Aorta (tissue), 5 donors: Measurements from ENCODE around the gene DBX2. TPM values are rescaled to one million over a fixed set of nuclear protein-coding genes. Genes with fewer than 3 reads are reported as not detected.

ENCODE experiments used
- ATAC-seq: fragments of 200-7000 bp; cut with Tn5 transposase; one replicate; pipeline ENCODE4 v1.9.1; 2022; ENCODE audit warnings: moderate library complexity; ENCODE audit not compliant: low FRiP score
- DNase-seq, 2 donors: peaks; one replicate each; pipeline ENCODE4 v3.0.0-alpha.2; 2020
- H3K27ac ChIP-seq, 2 donors: one replicate each; pipeline ENCODE4 v1.5.1; 2013; ENCODE audit warnings: low read length in 2 of 2, mild to moderate bottlenecking in 2 of 2, moderate library complexity in 2 of 2, control low read depth in 1 of 2, inconsistent platforms in 1 of 2, low read depth in 1 of 2
- H3K27me3 ChIP-seq, 2 donors: one replicate each; pipeline ENCODE4 v1.6.1; 2013; ENCODE audit warnings: control low read depth in 1 of 2, low read length in 1 of 2, mild to moderate bottlenecking in 1 of 2, moderate library complexity in 1 of 2; ENCODE audit not compliant: insufficient read depth in 2 of 2, control insufficient read depth in 1 of 2
- H3K36me3 ChIP-seq, 2 donors: one replicate each; pipeline ENCODE4 v1.6.1; 2013; ENCODE audit warnings: control low read depth in 1 of 2, low read length in 1 of 2, mild to moderate bottlenecking in 1 of 2; ENCODE audit not compliant: insufficient read depth in 2 of 2, control insufficient read depth in 1 of 2
- H3K4me1 ChIP-seq, 2 donors: one replicate each; pipeline ENCODE4 v1.6.1; 2013; ENCODE audit warnings: low read length in 2 of 2, control low read depth in 1 of 2, mild to moderate bottlenecking in 1 of 2, moderate library complexity in 1 of 2; ENCODE audit not compliant: insufficient read depth in 2 of 2, control insufficient read depth in 1 of 2
- H3K4me3 ChIP-seq, 2 donors: one replicate each; pipeline ENCODE4 v1.5.1; 2013; ENCODE audit warnings: low read length in 2 of 2, control low read depth in 1 of 2, mild to moderate bottlenecking in 1 of 2
- H3K9me3 ChIP-seq: one replicate; pipeline ENCODE4 v1.6.1; 2013; ENCODE audit warnings: mild to moderate bottlenecking, low read length; ENCODE audit not compliant: control insufficient read depth
- WGBS, 2 donors: extraction: QIAGEN DNeasy Blood & Tissue Kit; methylation state at CpG; one replicate each; pipeline ENCODE4 v1.1.7; 2013; 5-methylcytosine and 5-hydroxymethylcytosine counted together
- intact Hi-C, 2 donors: fragments of 100-400 bp; cut with DNase I; formaldehyde crosslinking; loops; one replicate each; pipeline versions ENCODE4 v1.14.2 to v1.15.0; 2022
- polyA plus RNA-seq, 2 donors: library from polyadenylated mRNA; stranded (reverse); fragments of 200-250 nt; gene quantifications; one replicate each; pipeline ENCODE4 v1.2.3, GENCODE V29; 2013
- total RNA-seq, 2 donors: library from RNA; stranded (reverse); fragmentation: NEBNext Ultra II Directional; extraction: Animal tissue kit (Norgen Biotek cat#: 25700); gene quantifications; one replicate each; pipeline ENCODE4 v1.2.1, GENCODE V29; 2021
- donor health status: healthy with polysubstance abuse.
- donor health status: Bipolar disorder and iron deficiency.
- donor health status: DM: no; HTN: no; CAD: no.
- donor health status: DM: no; HTN: no; CAD: no.
- donor health status: DM: yes; HTN: yes; CAD: no.

Gene DBX2
- total and polyA plus RNA-seq, 4 donors = 0.19 to 0.27 TPM; not detected in 2

DNA sequence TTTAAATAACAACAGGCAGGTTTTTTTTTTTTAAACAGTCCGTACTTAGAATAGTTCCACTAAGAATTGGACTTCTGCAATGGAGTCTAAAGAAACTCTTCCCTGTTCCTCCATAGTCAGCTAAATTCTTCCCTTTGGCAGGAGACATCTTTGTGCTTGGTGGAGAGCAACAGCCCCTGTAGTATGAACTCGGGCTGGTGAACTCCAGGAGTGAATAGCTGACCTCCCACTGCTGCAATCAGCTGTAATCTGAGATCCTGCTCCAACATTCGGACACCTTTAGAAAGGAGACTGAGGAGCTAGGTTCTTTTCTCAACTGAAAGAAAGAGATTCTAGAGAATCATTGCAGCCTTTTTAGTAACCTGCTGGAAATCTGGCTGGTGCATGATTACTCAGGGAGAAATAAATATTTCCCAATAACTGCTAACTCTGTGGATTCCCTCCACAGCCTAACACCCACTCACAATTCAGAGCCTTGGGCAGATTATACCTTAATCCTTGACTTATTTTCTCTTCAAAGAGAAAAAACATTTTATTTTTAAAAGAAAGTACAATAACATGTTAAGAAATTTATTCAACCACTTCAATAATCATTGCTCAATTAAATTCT lies 25.6 kb upstream of the DBX2 start:
- Histone ChIP-seq H3K36me3 (no peaks in the 10 kb centered on the region), H3K4me3 (no peak overlapping the region), H3K4me1 (no peaks in the 10 kb centered on the region), H3K27me3 (no peaks in the 10 kb centered on the region), H3K27ac (no peak overlapping the region), H3K9me3 (no peaks in the 10 kb centered on the region)
- intact Hi-C loops = no loop called here
- DNase-seq = no peak
- no peak for ATAC-seq
- WGBS, 2 donors = 30 to 37% methylated on average over 3 of the region's 3 CpGs

DNA sequence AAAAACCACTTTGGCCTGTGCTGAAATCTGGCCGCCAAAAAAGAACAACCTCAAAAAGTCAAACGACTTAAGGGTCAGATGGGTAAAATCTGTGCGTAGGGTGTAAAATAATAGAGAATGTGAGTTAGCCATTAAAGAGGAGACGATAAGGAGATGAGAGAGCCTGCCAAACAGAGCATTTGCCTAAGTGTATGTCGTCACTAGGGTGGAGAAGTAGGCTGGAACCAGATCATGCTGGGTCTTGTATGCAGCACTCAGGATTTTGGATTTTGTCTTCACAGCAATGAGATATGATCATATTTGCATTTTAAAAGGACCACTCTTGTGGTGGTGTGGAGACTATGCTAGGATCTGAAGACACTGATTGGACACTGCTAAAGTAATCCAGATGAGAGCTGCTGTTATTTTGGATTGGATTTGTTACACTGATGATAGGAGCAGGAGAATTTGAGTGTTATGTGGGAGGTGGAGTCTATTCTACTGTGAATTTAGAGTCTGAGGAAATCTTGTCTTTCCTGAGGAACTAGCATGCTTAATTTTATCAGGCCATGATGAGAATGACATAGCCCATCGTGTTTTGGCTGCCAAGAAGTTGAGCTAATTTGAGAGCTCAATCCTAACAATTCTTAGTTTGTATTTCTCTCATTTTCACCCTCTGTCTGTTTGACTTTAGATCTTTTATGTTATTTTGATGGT lies 24.8 kb upstream of the DBX2 start:
- Histone ChIP-seq H3K27ac (no peak overlapping the region), H3K4me3 (no peak overlapping the region), H3K4me1 (no peaks in the 10 kb centered on the region), H3K27me3 (no peaks in the 10 kb centered on the region), H3K9me3 (no peaks in the 10 kb centered on the region), H3K36me3 (no peaks in the 10 kb centered on the region)
- WGBS, 2 donors = 74% methylated on average over 6 of the region's 6 CpGs
- ATAC-seq = no peak
- DNase-seq = no peak
- intact Hi-C loops = no loop called here

GRCh38 chr12:45065125-45065626 lies 14.3 kb upstream of the DBX2 start:
- intact Hi-C loops = no loop called here
- Histone ChIP-seq H3K27ac (no peak overlapping the region), H3K9me3 (no peaks in the 10 kb centered on the region), H3K4me1 (no peaks in the 10 kb centered on the region), H3K36me3 (no peaks in the 10 kb centered on the region), H3K4me3 (no peak overlapping the region), H3K27me3 (no peaks in the 10 kb centered on the region)
- ATAC-seq (no peak), DNase-seq (no peak)
- WGBS, 2 donors = 93 to 94% methylated on average over 12 of the region's 12 CpGs

GRCh38 chr12:45060976-45061375 lies 10.1 kb upstream of the DBX2 start:
- no peaks in the 10 kb centered on the region for H3K27me3 ChIP-seq
- intact Hi-C loops = no loop called here
- no peaks in the 10 kb centered on the region for H3K9me3 ChIP-seq
- H3K4me3 ChIP-seq = no peak overlapping the region
- no peaks in the 10 kb centered on the region for H3K4me1 ChIP-seq
- ATAC-seq = no peak
- no peaks in the 10 kb centered on the region for H3K36me3 ChIP-seq
- no peak for DNase-seq
- H3K27ac ChIP-seq = no peak overlapping the region

DNA sequence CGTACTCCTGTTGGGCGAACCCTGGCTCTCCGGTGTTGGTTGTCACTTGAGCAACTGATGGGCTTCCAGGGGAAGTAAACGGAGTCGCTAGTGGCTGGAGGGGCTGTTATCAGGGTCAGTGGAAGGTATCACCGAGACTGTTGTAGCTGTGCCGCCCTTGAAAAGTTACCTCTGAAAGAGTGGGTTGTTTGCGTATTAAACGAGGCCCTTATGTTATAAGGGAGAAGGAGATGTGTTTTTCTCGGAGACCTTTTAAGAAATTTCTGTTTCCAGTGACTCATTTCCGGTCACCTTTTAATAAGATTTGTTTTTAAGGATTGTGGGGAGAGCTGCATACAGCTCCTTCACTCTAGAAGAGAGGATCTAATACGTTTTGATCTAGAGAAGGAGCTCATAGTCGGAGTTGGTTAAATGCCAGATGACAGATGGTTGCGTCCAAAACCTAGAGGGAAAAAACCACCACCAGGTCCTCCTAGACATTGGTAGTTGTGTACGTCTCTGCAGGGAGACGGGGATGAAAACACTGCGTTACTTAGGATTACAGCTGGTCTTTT lies 750 bp upstream of the DBX2 start:
- intact Hi-C loops = no loop called here
- Histone ChIP-seq H3K27me3 (peaks cover 0 to under 1% of the 10 kb centered on the region in 2 donors), H3K27ac (no peak overlapping the region), H3K4me1 (no peaks in the 10 kb centered on the region), H3K36me3 (no peaks in the 10 kb centered on the region), H3K4me3 (peak overlapping the region in 1 of 2 donors; percentile 65), H3K9me3 (no peaks in the 10 kb centered on the region)
- no peak for DNase-seq
- WGBS, 2 donors = 9 to 10% methylated on average over 17 of the region's 17 CpGs
- peak; percentile 15 for ATAC-seq

DNA sequence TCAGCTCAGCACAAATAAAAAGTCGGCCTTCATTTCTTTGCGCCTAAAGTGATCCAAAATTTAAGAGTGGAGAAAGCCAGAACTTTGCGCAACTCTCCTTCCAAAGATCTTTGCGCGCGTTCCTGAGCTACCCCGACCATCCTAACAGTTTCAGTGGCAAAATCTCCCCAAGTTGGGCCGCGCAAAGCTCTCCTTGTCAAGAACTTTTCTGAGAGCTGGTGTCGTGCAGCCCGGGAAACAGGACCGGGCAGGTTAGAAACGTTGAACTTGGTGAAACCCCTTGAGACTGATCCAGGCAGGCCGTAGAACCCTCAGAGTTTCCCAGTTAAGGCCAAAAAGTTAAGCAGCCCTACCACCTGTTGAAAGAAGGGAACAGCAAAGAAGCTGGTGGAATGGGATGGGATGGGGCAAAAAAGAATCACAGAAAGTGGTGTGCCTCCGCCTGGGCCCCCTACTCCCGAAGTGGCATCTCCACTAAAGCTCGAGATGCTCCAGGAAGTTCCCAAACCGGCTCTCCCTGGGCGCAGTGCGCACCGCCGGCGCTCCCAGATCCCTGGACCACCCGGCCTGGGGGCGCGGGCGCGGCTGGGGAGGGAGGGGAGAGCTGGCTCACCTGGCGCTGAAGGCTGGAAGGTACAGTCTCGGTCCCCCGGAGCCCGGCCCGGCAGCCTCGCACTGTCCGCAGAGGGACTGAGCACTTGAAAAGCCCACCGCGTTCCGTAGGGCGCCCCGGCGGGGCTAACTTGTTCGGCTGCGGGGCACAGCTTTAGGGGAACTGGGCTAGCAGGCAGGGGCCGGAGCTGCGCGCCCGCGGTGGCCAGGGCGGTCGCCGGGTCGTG lies 768 bp downstream of the DBX2 start:
- ATAC-seq (peak; percentile 59), DNase-seq (peak in 1 of 2 donors; percentile 69)
- intact Hi-C loops = no loop called here
- H3K27ac ChIP-seq = no peak overlapping the region
- H3K27me3 ChIP-seq = peaks cover 0 to 3% of the 10 kb centered on the region in 2 donors
- peak overlapping the region in 1 of 2 donors; percentile 65 for H3K4me3 ChIP-seq
- no peaks in the 10 kb centered on the region for H3K4me1 ChIP-seq
- no peaks in the 10 kb centered on the region for H3K36me3 ChIP-seq
- WGBS, 2 donors = 9 to 10% methylated on average over 47 to 52 of the region's 52 CpGs
- H3K9me3 ChIP-seq = no peaks in the 10 kb centered on the region

- WGBS, 2 donors = 86 to 92% methylated on average over 5 of the region's 5 CpGs
- intact Hi-C loops = no loop called here
- ATAC-seq = no peak
Observed at GRCh38 chr12:45042599-45042998, 8.3 kb downstream of the DBX2 start.

DNA sequence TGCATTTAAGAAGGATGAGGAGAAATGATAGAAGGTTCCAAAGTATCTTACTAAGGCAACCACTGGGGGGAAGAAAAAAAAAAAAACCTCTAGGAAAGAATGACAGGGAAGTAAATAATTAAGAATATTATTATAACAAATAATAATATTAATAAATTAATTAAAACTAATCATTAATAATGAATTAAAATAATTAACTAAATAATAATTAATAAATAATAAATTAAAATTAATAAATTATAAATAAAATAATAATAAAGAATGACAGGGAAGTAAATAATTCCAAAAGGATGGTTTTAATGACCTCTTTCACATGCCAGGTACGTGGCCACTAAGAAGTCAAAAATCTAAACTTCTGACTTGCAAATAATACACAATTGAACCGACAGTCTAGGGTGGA lies 9.9 kb downstream of the DBX2 start:
- H3K4me1 ChIP-seq = no peaks in the 10 kb centered on the region
- no peak overlapping the region for H3K4me3 ChIP-seq
- no peak overlapping the region for H3K27ac ChIP-seq
- no peaks in the 10 kb centered on the region for H3K9me3 ChIP-seq
- no peaks in the 10 kb centered on the region for H3K27me3 ChIP-seq
- WGBS, 2 donors = 96 to 97% methylated on average over 2 of the region's 2 CpGs
- DNase-seq (no peak), ATAC-seq (no peak)
- no peaks in the 10 kb centered on the region for H3K36me3 ChIP-seq
- intact Hi-C loops = no loop called here

More at GRCh38 chr12:45042599-45042998, 8.3 kb downstream of the DBX2 start:
- no peak for DNase-seq
- Histone ChIP-seq H3K36me3 (no peaks in the 10 kb centered on the region), H3K9me3 (no peaks in the 10 kb centered on the region), H3K4me1 (no peaks in the 10 kb centered on the region), H3K4me3 (no peak overlapping the region), H3K27me3 (peaks cover 0 to 3% of the 10 kb centered on the region in 2 donors), H3K27ac (no peak overlapping the region)
